Uterine smooth muscle cell (primary cell): ENCODE results near the gene IL16. TPM values are rescaled to one million over a fixed set of nuclear protein-coding genes. Genes with fewer than 3 reads are reported as not detected.

Source experiments
- total RNA-seq: library from RNA; depleted of rRNA; stranded (reverse); fragments of >200 nt; gene quantifications from 2 replicates; pipeline ENCODE4 v1.2.3, GENCODE V29; 2014

Gene IL16
- total RNA-seq, result 0.22 and 0.25 TPM in 2 replicates

DNA sequence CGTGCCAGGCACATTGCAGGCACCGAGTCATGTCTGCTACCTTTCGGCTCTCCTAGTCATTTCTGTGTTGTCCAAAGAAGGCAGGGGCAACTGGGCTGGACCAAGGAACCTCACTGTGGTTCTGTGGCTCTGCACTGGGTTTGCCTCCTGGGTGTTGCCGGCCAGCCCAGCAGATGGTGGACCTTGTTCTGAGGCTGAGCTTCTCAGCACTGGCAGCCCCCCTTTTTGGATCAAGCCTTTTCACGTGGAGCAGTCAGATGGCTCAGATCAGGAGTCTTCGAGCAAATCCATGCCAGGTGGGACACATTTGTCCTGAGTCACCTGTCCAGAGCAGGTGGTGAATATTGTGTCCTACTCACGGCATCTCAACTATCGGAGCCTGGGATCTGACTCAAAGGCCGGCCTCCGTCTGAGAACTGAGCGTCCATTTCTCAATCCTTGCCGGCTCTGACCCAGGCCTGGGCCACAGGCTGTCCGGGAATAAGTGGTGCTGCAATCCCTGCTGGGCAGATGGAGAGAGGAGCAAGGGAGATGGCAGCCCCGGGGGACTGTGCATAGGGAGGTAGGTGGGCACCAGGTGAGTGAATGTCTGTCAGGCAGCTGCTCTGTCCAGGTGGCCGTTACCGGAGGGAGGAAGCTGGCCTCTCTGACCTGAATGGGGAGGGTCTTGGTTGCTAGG is at the start of gene IL16:
Gene IL16, plus strand, starts transcription at position 304 of the 679 bp plus-strand sequence. CDS start 28,521 bp downstream, outside the sequence.

DNA sequence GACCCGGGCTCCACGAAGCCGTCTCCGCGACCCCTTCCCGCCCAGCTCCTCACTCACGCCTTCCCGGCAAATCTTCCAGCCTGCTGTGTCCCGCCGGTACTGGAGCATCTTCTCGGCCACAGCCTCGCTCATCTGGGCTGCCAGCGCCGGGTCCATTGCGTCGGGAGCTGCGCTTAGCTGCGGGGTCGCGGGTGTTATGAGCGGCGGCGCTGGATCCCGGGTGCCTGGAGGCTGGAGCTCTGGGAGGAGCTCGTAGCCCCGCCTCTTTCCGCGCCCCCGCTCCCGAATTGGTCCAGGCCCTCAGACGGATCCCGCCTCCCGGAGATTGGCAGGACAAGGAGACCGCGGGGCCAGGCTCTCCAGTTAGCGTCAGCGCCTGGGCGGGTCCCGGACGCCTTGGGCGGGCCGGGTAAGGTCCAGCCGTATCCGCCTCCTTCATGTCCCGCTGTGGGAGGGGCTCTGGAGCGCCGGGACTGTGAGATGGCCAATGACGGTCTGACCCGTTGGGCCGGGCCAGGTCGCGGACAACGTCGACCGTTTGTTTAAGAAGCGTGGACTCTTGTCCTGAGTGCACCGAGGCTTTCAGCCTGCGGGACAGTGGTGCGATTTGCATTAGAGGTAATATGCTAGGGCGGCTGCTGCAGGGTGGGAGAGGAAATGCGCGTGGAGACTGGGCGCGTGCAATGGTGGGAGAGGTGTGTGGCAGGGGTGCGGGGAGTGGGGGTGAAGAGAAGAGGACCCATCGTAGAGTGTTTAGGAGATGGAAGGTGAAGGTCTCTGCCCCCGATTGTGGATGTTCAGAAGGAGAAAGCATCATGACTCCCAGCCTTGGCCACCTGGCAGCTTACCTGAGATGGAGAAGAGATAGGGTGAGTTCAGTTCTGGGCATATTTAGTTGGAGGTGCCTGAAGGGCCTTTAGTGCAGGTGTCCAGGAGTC is 127.5 kb downstream of the IL16 start, which contains the start of gene STARD5:
Gene STARD5, minus strand, starts transcription at position 198 of the 938 bp plus-strand sequence. Its CDS starts 42 bp downstream, at position 156.

Other genes starting within 250 kb of the IL16 start
- gene MESD, start 207.1 kb upstream of the IL16 start, total RNA-seq, result 19.4 and 24.4 TPM in 2 replicates
- 8.7 and 9.7 TPM in 2 replicates for gene TLNRD1, start 196.0 kb upstream of the IL16 start, total RNA-seq
- gene CFAP161, start 62.6 kb upstream of the IL16 start, total RNA-seq, result 0.12 and 0.66 TPM in 2 replicates
- gene STARD5, start 127.3 kb downstream of the IL16 start, total RNA-seq, result 5.6 and 10.7 TPM in 2 replicates
- not detected in 2 replicates for gene TMC3, start 177.3 kb downstream of the IL16 start, total RNA-seq